Bronchial epithelial cell (primary cell): ENCODE results near the gene ADAMTS9. TPM values are rescaled to one million over a fixed set of nuclear protein-coding genes. Genes with fewer than 3 reads are reported as not detected.

Experiments used
- DNase-seq: peaks from one replicate; pipeline ENCODE4 v3.0.0-alpha.2; 2010; ENCODE audit warnings: low read depth
- FAIRE-seq: peaks from 2 replicates; lab custom pipeline; 2011; peaks lifted over from hg19 to GRCh38; lab: Jason Lieb, UNC
- H3K27me3 ChIP-seq: 2 replicates; pipeline ENCODE4 v1.5.1; 2011; ENCODE audit warnings: low read length; ENCODE audit not compliant: control insufficient read depth, insufficient read depth
- H3K36me3 ChIP-seq: 2 replicates; pipeline ENCODE4 v1.5.1; 2011; ENCODE audit warnings: low read length; ENCODE audit not compliant: control insufficient read depth, insufficient read depth
- H3K4me3 ChIP-seq: 2 replicates; pipeline ENCODE4 v1.5.1; 2011; ENCODE audit warnings: mild to moderate bottlenecking, low read depth, low read length, control low read depth
- total RNA-seq: library from RNA; depleted of rRNA; stranded (reverse); fragments of >200 nt; gene quantifications from 2 replicates; pipeline ENCODE4 v1.2.1, GENCODE V29; 2014
- TF ChIP-seq, protein P1 (sequence below): IDR thresholded peaks from 2 replicates; pipeline ENCODE4 v1.5.1; 2011; ENCODE audit warnings: mild to moderate bottlenecking, moderate library complexity, low read length, control low read depth, inconsistent platforms; ENCODE audit not compliant: insufficient read depth, severe bottlenecking

Gene ADAMTS9
- total RNA-seq, 1 donor from 2014 or later, result 0.26 TPM

DNA sequence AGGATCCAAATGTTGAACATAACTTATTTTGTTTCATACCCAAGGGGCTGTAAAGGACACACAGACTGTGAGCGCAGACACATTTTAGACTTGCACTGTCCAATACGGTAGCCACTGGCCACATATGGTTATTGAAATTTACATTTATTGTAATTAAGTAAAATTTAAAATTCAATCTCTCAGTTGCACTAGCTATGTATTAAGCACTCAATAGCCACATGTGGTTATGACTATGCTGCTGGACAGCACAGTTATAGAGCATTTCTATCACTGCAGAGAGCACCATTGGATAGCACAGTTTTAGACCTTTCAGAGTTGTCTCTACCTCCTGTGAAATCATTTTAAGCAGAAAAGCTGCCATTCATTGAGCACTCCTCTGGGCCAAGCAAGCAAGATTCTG lies 204.3 kb downstream of the ADAMTS9 start:
- Histone ChIP-seq H3K27me3 (no peaks in the 10 kb centered on the region), H3K4me3 (no peak overlapping the region), H3K36me3 (no peaks in the 10 kb centered on the region)
- no peak for DNase-seq
- TF ChIP-seq, protein P1, sequence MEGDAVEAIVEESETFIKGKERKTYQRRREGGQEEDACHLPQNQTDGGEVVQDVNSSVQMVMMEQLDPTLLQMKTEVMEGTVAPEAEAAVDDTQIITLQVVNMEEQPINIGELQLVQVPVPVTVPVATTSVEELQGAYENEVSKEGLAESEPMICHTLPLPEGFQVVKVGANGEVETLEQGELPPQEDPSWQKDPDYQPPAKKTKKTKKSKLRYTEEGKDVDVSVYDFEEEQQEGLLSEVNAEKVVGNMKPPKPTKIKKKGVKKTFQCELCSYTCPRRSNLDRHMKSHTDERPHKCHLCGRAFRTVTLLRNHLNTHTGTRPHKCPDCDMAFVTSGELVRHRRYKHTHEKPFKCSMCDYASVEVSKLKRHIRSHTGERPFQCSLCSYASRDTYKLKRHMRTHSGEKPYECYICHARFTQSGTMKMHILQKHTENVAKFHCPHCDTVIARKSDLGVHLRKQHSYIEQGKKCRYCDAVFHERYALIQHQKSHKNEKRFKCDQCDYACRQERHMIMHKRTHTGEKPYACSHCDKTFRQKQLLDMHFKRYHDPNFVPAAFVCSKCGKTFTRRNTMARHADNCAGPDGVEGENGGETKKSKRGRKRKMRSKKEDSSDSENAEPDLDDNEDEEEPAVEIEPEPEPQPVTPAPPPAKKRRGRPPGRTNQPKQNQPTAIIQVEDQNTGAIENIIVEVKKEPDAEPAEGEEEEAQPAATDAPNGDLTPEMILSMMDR, result no peak
- FAIRE-seq, result no peak

DNA sequence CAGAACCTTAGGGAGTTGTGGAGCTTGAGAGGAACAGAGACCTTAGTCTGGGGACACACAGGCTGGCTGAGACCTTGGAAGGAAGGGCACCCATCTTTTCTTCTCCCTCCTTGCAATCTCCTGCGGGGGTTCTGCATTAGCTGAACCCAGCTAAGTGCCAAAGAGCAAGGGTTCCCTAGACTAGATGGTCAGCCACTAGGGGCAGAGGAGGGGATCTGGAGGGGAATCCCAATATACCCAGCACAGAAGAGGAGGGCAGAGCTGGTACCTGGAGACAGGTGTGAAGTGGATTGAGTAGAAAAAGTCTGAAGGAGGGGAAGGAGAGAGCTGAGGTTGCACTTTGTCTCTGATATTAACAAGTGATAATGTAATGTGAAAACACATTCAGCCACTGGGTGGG lies 212.8 kb downstream of the ADAMTS9 start:
- no peak for DNase-seq
- Histone ChIP-seq H3K27me3 (no peaks in the 10 kb centered on the region), H3K4me3 (no peak overlapping the region), H3K36me3 (no peaks in the 10 kb centered on the region)
- TF ChIP-seq, protein P1, result peak; percentile 9
- FAIRE-seq, result no peak

- DNase-seq, result no peak
- TF ChIP-seq, protein P1, result no peak
- no peak for FAIRE-seq
Observed at GRCh38 chr3:64473466-64473865, 214.3 kb downstream of the ADAMTS9 start.

DNA sequence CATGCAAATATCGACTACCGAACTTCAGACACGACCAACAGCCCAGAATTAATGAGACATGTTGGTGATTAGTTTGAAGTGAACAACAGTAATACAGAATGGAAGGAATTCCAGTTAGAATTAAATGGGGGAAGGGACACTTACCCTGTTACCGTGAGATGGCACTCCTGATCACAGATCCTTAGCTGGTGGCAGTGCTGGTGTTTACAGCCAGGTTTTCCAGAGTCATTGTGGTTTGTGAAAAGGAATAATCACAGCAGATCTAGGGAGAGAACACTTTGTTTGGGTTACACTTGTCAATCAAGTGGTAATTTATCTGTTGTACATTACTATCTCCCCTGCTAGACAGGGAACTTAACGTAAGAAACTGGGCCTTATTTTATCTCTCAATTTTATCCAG lies 217.4 kb downstream of the ADAMTS9 start:
- FAIRE-seq (no peak), DNase-seq (no peak)
- H3K27me3 ChIP-seq, result no peaks in the 10 kb centered on the region
- TF ChIP-seq, protein P1, result no peak
- no peaks in the 10 kb centered on the region for H3K36me3 ChIP-seq
- no peak overlapping the region for H3K4me3 ChIP-seq

More at GRCh38 chr3:64473466-64473865, 214.3 kb downstream of the ADAMTS9 start:
- Histone ChIP-seq H3K4me3 (no peak overlapping the region), H3K36me3 (no peaks in the 10 kb centered on the region), H3K27me3 (no peaks in the 10 kb centered on the region)

- Histone ChIP-seq H3K27me3 (peaks cover 2% of the 10 kb centered on the region), H3K4me3 (no peak overlapping the region), H3K36me3 (no peaks in the 10 kb centered on the region)
- DNase-seq (no peak), FAIRE-seq (no peak)
- TF ChIP-seq, protein P1, result no peak
Observed at GRCh38 chr3:64467255-64467944, 220.4 kb downstream of the ADAMTS9 start.
